Non-pigmented ciliary epithelial cell (primary cell): ENCODE data around the gene LSM2.

Experiments
- DNase-seq: peaks from one replicate; pipeline ENCODE4 v3.0.0-alpha.2; 2010; ENCODE audit warnings: low read depth

The LSM2 gene

DNA sequence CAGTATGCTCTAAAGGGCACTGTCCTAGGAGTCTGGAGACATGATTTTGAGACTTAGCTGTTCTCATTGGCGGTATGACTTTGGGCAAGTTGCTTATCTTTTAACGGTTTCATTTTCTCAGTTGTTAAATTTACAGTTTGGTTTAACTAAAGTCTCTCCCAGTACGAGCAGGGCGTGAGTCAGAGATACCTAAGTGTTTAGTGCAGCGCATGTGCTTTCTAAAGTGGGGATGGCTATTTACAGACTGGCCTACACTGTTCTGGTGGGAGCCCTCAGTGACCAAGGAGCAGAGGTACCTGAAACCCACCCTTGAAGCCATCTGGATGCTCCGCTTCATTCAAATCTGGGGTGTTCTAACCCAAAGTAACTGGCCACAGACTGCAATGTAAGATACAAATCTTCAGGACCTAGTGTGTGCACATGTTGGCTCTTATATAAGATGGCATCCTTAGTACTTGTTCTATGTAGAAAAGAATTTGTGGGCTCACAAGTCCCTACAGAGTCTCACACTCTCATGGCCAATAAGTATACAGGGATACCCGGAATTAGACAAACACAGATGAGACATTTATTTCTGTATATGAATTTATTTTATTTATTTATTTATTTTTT is 56.2 kb downstream of the LSM2 start:
- DNase-seq, result no peak

DNA sequence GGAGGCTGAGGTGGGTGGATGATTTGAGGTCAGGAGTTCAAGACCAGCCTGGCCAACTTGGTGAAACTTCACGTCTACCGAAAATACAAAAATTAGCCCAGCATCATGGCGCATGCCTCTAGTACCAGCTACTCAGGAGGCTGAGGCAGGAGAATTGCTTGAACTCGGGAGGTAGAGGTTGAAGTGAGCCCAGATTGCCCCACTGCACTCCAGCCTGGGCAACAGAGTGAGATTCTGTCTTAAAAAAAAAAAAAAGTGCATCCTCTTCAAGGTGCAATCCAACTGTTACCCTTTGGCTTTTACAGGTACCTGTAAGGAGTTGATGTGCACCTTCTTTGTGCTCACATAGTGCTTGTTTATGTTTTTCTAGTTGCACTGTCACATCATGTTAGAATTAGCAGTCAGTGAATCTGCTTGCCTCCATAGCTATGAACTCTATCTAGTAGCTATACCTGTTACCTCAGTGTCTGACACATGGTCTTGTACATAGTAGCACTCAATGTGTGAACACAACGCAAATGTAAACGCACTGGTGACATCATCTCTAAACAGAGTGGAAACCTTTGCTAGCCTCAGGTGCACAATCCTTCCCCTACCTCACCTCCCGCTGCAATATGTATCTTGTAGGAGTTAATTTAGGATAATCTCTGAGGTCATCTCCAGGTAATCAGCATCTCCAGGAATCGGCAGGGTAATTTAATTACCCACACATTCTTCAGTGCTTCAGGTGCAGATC is 57.3 kb downstream of the LSM2 start:
- no peak for DNase-seq
